H1 (cell line): ENCODE data around the gene FAM83G.

Experiments
- ATF3 ChIP-seq: IDR thresholded peaks from 2 replicates; pipeline ENCODE4 v1.6.1; 2011; ENCODE audit warnings: low read depth, mild to moderate bottlenecking, low read length; ENCODE audit not compliant: insufficient read depth
- CTCF ChIP-seq, 3 experiments: IDR thresholded peaks; 1 replicate in 2 of 3; 2 replicates in 1 of 3; pipeline versions ENCODE4 v1.5.1 to v1.6.1; 2011; ENCODE audit warnings: low read length in 3 of 3, mild to moderate bottlenecking in 3 of 3, inconsistent platforms in 2 of 3, low read depth in 1 of 3, moderate library complexity in 1 of 3; ENCODE audit not compliant: insufficient read depth in 1 of 3; ENCODE audit errors: control extremely low read depth in 1 of 3
- EGR1 ChIP-seq: IDR thresholded peaks from 2 replicates; pipeline ENCODE4 v1.6.1; 2011; ENCODE audit warnings: low read depth, low read length, borderline replicate concordance
- EZH2 ChIP-seq: fragments of 200-600 bp; sonication (generic); IDR thresholded peaks from 2 replicates; pipeline ENCODE4 v1.7.1; 2012; ENCODE audit warnings: low read depth, mild to moderate bottlenecking, moderate library complexity, low read length, inconsistent platforms; ENCODE audit not compliant: severe bottlenecking
- MAX ChIP-seq: IDR thresholded peaks from 2 replicates; pipeline ENCODE4 v1.6.1; 2012; ENCODE audit warnings: inconsistent platforms
- POLR2A ChIP-seq, 2 experiments: IDR thresholded peaks; 1 replicate in 1 of 2; 2 replicates in 1 of 2; pipeline ENCODE4 v1.6.1; 2011; ENCODE audit warnings: low read depth in 2 of 2, low read length in 2 of 2, mild to moderate bottlenecking in 2 of 2; ENCODE audit errors: control extremely low read depth in 1 of 2
- RBBP5 ChIP-seq: IDR thresholded peaks from 2 replicates; pipeline ENCODE4 v1.7.1; 2012; ENCODE audit warnings: low read depth, mild to moderate bottlenecking, inconsistent platforms, low read length, moderate library complexity, borderline replicate concordance
- SIN3A ChIP-seq, 2 experiments: IDR thresholded peaks in 1 of 2; conservative IDR thresholded peaks in 1 of 2; 2 replicates each; pipeline ENCODE4 v1.6.1; 2011 to 2012; ENCODE audit warnings: low read length in 2 of 2, improper control_type of control experiment in 1 of 2, low read depth in 1 of 2, mild to moderate bottlenecking in 1 of 2
- TCF12 ChIP-seq: IDR thresholded peaks from 2 replicates; pipeline ENCODE4 v1.6.1; 2011; ENCODE audit warnings: low read depth, mild to moderate bottlenecking, low read length

GRCh38 chr17:18968945-18969887 lies 35.3 kb downstream of the FAM83G start:
- no peak for TF ChIP-seq POLR2A (IDR thresholded peaks at IDR 0.05; ENCODE audit: control extremely low read depth in 1 of 2, low read depth in 2 of 2, low read length in 2 of 2)
- no peak for TF ChIP-seq CTCF (IDR thresholded peaks at IDR 0.05; ENCODE audit: control extremely low read depth in 1 of 3, insufficient read depth in 1 of 3, low read depth in 1 of 3, low read length in 3 of 3)
- no peak for TF ChIP-seq TCF12
- no peak for TF ChIP-seq SIN3A (conservative IDR thresholded peaks at IDR 0.05 in 1 of 2, IDR thresholded peaks at IDR 0.05 in 1 of 2; ENCODE audit: low read depth in 1 of 2, low read length in 2 of 2)
- TF ChIP-seq EZH2 = no peak
- no peak for TF ChIP-seq EGR1
- TF ChIP-seq ATF3 = no peak
- TF ChIP-seq RBBP5 = no peak
- TF ChIP-seq MAX = no peak
